ENCODE results near the gene TMCC1. TPM values are rescaled to one million over a fixed set of nuclear protein-coding genes. Genes with fewer than 3 reads are reported as not detected.

The TMCC1 gene
- total and polyA plus RNA-seq, 7 donors, result 10.3 to 35.2 (median 27.6) TPM

DNA sequence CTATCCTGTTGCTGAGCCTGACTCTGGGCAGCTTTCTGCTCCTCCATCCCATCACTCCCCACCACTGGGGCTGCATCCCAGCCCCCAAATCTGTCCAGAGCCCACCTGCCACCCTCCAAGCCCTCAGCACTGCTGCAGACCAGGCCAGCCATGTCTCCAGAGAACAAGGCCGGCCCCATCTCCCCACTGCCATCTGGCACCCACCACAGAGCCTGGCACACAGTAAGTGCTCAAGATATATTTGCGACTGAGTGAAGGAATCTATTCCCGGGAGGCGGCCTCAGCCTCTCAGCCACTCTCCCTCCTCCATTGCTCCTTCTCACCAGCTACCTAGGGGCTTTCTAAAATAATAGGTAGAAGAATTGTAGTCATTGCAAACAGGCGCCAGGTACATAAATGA lies 291.8 kb downstream of the TMCC1 start:
- H3K27me3 ChIP-seq, result peaks cover 0 to 18% (median 0%) of the 10 kb centered on the region in 3 donors
- WGBS, 2 donors, result 86 to 91% methylated on average over 5 of the region's 5 CpGs
- peak overlapping the region; percentile 42 to 82 (median 81) for H3K27ac ChIP-seq
- peaks cover 0 to 71% (median 68%) of the 10 kb centered on the region in 4 donors for H3K4me1 ChIP-seq
- H3K4me3 ChIP-seq, result no peak overlapping the region
- no peaks in the 10 kb centered on the region for H3K36me3 ChIP-seq
- intact Hi-C loops (cut with DNase I), result no loop called here
- TF ChIP-seq POLR2A (IDR thresholded peaks at IDR 0.05) (no peak), CTCF (IDR thresholded peaks at IDR 0.05) (no peak), EP300 (IDR thresholded peaks at IDR 0.05) (no peak), POLR2AphosphoS5 (IDR thresholded peaks at IDR 0.05) (no peak)
- H3K9me3 ChIP-seq, result no peaks in the 10 kb centered on the region
- DNase-seq, result no peak

GRCh38 chr3:129600348-129600747 lies 293.2 kb downstream of the TMCC1 start:
- H3K36me3 ChIP-seq, result no peaks in the 10 kb centered on the region
- H3K4me1 ChIP-seq, result peaks cover 0 to 74% (median 73%) of the 10 kb centered on the region in 4 donors
- TF ChIP-seq CTCF (IDR thresholded peaks at IDR 0.05) (no peak), EP300 (IDR thresholded peaks at IDR 0.05) (no peak), POLR2AphosphoS5 (IDR thresholded peaks at IDR 0.05) (no peak), POLR2A (IDR thresholded peaks at IDR 0.05) (no peak)
- WGBS, 2 donors, result 83 to 85% methylated on average over 2 of the region's 2 CpGs
- no peaks in the 10 kb centered on the region for H3K9me3 ChIP-seq
- peak overlapping the region; percentile 72 to 82 (median 78) for H3K27ac ChIP-seq
- peaks cover 0 to 9% (median 0%) of the 10 kb centered on the region in 3 donors for H3K27me3 ChIP-seq
- intact Hi-C loops (cut with DNase I), result no loop called here
- H3K4me3 ChIP-seq, result no peak overlapping the region
- no peak for DNase-seq

DNA sequence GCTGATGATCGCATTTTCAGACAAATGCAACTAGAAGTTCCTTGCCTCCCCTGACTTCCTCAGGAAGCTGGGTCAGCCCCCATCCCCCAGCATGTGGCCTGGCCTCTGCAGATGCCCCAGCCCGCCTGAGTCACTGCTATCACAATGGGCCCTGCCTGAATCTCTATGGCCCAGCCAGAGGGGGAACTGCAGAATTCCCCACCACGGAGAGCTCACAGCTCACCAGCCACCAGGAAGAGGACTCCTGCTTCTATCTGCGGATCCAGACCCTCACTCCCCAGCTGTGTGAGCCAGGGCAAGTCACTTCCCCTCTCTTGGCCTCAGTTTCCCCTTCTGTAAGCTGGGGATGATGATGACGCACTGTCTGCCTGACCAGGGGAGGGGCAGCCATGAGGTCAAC lies 293.9 kb downstream of the TMCC1 start:
- H3K9me3 ChIP-seq, result no peaks in the 10 kb centered on the region
- 55 to 74% methylated on average over 5 of the region's 5 CpGs for WGBS, 2 donors
- peaks cover 0 to 73% (median 73%) of the 10 kb centered on the region in 4 donors for H3K4me1 ChIP-seq
- peak overlapping the region; percentile 72 to 82 (median 78) for H3K27ac ChIP-seq
- no peak overlapping the region for H3K4me3 ChIP-seq
- peak; percentile 84 for DNase-seq
- no peaks in the 10 kb centered on the region for H3K36me3 ChIP-seq
- peaks cover 0 to 1% (median 0%) of the 10 kb centered on the region in 3 donors for H3K27me3 ChIP-seq
- intact Hi-C loops (cut with DNase I), result loop anchor here (5.0 kb wide), 1 partner anchor 37 kb away; no protein-coding TSS in a partner anchor
- TF ChIP-seq POLR2AphosphoS5 (IDR thresholded peaks at IDR 0.05) (peak in 2 of 4 donors; percentile 15 to 16), EP300 (IDR thresholded peaks at IDR 0.05) (no peak), POLR2A (IDR thresholded peaks at IDR 0.05) (no peak)

- peak overlapping the region; percentile 72 to 82 (median 78) for H3K27ac ChIP-seq
- no peaks in the 10 kb centered on the region for H3K27me3 ChIP-seq
- no peak for DNase-seq
- peaks cover 0 to 75% (median 72%) of the 10 kb centered on the region in 4 donors for H3K4me1 ChIP-seq
- WGBS, 2 donors, result 81 to 82% methylated on average over 19 of the region's 19 CpGs
- no peak overlapping the region for H3K4me3 ChIP-seq
- intact Hi-C loops (cut with DNase I), result loop anchor here (5.0 kb wide), 1 partner anchor 37 kb away; no protein-coding TSS in a partner anchor
- H3K36me3 ChIP-seq, result no peaks in the 10 kb centered on the region
- no peak for TF ChIP-seq POLR2AphosphoS5 (IDR thresholded peaks at IDR 0.05)
- no peak for TF ChIP-seq CTCF (IDR thresholded peaks at IDR 0.05)
- TF ChIP-seq EP300 (IDR thresholded peaks at IDR 0.05), result no peak
- TF ChIP-seq POLR2A (IDR thresholded peaks at IDR 0.05), result no peak
- no peaks in the 10 kb centered on the region for H3K9me3 ChIP-seq
Observed at GRCh38 chr3:129599073-129599472, 294.4 kb downstream of the TMCC1 start.

- DNase-seq, result no peak
- no peaks in the 10 kb centered on the region for H3K27me3 ChIP-seq
- no peak overlapping the region for H3K4me3 ChIP-seq
- TF ChIP-seq POLR2AphosphoS5 (IDR thresholded peaks at IDR 0.05) (no peak), EP300 (IDR thresholded peaks at IDR 0.05) (no peak)
- no peaks in the 10 kb centered on the region for H3K9me3 ChIP-seq
- H3K4me1 ChIP-seq, result peaks cover 0 to 79% (median 76%) of the 10 kb centered on the region in 4 donors
- intact Hi-C loops (cut with DNase I), result loop anchor here (5.0 kb wide), 1 partner anchor 36 kb away; no protein-coding TSS in a partner anchor
- no peaks in the 10 kb centered on the region for H3K36me3 ChIP-seq
- peak overlapping the region; percentile 72 to 82 (median 78) for H3K27ac ChIP-seq
- WGBS, 2 donors, result 86 to 87% methylated on average over 11 of the region's 11 CpGs
Observed at GRCh38 chr3:129598484-129598883, 295.0 kb downstream of the TMCC1 start.
